DMS79 (cell line): ENCODE data around the gene LMO2.
A peak's percentile ranks its signal among the peaks of the same experiment; 100 is the strongest.
"Not testable (repeated sequence)": the region's sequence is repeated elsewhere in the genome, so short reads cannot be mapped to it uniquely, and the experiment has no call there.

Experiments used
- DNase-seq: peaks from one replicate; lab custom pipeline; 2025; lab: John Stamatoyannopoulos, UW

The LMO2 gene

DNA sequence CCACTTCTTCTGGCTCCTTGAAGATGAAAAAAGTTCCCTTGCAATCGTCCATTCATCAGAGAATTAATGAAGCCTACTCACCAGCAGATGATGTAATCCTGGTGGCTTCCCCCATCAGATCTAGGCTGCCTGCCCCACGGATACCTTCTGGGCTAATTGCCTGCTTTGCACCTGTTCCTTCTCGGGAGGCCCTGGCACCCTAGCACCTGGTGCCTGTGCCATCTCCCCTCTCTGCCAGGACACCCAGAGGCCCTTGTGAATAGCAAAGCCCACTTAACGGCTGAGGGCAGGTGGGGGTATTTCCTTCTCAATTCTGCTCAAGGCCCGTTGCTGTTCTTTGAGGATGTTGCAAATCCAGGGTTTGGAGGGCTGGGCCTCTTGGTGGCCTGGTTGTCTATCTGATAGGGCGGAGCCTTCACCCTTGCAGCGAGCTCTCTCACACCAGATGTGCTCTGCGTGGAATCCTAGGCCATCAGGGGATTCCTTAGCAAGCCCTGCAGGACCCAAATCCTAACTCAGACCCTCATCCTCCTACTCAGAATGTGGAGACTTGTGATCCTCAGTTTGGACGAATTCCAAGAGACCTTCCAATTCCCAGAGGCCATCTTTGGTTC, at the start of gene LMO2:
LMO2 (minus strand) TSS at position 363 of the 614 bp plus-strand sequence. CDS start 22,360 bp downstream, outside the sequence.
- DNase-seq, result peak; percentile 98

- no peak for DNase-seq
These were observed 48.6 kb upstream of the LMO2 start for GRCh38 chr11:33940538-33940815.

- DNase-seq, result peak; percentile 15
These were observed 45.1 kb upstream of the LMO2 start for GRCh38 chr11:33936725-33937604.

DNA sequence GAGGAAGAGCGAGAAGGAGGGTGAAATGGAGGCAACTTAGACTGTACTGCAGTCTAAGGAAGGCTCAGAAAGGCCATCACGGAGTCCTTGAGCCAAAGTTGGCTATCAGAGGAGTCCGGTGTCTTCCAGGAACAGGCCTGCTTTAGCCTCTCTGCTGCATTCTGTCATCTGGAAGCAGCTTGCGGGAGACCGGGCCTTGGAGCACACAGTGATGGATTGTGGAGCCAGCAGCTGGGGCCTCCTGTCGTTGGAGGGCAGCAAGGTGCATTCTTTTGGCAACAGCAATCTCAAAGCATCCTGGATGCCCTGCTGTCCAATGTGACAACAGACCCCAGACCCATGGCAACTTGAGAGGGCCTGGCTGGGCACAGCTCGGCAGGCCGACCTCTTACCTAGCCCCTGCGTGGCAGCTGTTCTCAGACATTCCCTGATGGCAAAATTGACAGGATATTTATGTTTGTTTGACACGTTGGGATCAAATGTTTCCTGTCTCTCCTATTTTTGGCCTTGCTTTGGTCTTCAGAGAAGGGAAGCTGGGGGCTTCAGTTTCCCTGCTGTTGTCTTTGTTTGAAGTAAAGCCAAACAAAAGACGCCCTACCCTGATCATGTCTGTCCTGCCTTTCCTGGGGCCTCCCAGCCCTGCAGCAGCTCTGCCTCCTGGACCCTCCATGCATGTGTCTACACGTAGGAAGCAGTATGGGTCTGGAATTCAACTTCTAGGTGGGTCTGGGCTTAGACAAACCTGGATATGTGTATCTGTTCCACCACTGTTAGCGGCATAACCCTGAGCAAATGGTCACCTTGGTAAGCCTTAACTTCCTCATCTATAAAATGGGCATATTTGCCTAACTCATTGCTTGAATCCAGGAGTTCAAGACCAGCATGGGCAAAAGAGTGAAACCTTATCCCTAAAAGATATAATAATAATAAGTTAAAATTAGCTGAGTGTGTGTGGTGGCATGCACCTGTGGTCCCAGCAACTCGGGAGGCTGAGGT, 43.9 kb upstream of the LMO2 start:
- DNase-seq, result no peak

DNA sequence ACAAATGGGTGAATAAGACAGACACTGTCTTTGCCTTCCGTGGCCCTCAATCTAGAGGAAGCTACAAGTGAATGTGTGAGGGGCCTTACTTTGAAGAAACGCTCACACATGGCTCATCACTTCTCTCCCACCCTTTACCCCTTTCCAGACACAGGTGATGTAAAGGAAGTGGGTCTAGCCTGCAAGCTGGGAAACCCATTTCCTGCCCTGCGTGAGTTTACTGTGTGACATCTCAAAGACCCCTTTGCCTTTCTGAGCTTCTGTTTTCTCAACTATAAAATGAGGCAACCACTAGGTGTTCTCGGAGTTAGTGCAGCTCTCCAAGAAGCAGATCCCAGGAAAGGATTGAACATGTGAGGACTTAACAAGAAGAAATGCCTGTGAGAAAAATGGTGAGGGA, 43.1 kb upstream of the LMO2 start:
- DNase-seq, result no peak

GRCh38 chr11:33934450-33934849, 42.6 kb upstream of the LMO2 start:
- no peak for DNase-seq

DNA sequence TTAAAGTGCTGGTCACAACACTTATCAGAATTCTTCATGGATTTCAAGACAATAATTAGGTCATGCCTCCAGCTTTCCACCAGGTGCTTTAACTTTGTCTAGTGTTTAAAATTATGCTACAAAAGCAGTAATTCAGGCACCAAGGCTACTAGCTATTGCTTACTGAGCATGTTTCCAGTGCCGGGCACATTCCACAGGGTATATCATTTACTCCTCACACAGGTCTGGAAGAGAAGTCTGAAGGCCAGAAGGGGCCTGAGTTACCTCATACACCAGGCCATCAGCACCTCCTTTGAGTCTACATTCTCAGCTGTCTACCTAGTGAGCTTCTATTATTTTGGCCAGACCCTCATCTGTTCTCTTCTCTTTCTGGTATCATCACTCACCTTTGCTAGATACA, 41.7 kb upstream of the LMO2 start:
- no peak for DNase-seq

GRCh38 chr11:33932721-33933120, 40.8 kb upstream of the LMO2 start:
- no peak for DNase-seq

- not testable (repeated sequence) for DNase-seq
These were observed 40.0 kb upstream of the LMO2 start for GRCh38 chr11:33931739-33932366.

- no peak for DNase-seq
These were observed 39.2 kb upstream of the LMO2 start for GRCh38 chr11:33931067-33931466.

DNA sequence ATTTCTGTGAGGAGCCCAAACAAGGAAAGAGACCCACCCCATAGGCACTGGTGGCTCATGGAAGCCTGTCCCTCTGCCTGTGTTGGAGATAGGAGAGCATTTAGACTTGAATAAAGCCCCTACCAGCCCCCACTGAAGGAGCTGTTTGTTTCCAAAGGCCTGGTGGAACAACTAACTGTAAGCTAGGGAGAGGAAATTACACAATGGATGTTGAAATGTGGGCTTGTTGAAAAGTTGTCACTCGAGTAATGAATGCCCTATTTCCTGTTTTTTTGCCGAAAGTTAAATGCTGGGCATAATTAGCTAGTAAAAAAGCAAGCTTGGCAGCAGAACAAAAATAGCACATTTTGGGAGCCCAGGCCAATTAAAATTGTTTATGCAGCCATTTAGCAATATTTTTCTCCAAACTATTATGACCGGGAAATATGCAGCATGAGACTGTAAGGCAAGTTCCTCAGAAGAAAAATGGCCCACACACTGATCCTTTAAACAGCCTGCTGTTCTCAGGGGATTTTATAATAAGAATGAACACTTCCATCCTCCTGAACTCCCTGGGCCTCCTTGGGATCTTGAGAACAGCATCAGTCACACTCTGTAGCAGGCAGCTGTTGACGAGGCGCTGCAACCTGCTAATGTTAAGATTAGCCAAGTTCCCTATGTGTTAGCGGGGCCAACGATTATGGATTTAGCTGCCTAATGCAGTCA, 38.6 kb upstream of the LMO2 start:
- DNase-seq, result no peak

GRCh38 chr11:33928564-33928963, 36.7 kb upstream of the LMO2 start:
- DNase-seq, result no peak

GRCh38 chr11:33926671-33927552, 35.0 kb upstream of the LMO2 start:
- no peak for DNase-seq

DNA sequence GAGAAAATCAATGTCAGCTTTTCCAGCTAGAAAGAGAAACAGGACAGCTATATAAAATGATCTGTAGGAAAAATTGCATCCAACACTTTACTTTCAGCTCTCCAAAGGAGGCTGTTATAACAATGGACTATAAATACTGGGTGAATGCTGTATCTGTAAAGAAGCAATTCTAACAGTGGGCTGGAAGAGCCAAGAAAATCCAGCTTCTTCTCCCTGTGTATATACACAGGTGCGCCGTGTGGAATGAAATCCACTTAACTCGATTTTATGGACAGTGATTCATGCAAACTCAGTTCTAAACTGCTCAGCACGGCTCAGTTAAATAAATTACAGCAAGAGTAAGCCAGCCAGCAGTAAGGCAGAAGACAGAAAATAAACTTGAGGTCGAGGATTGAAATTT, 32.5 kb upstream of the LMO2 start:
- DNase-seq, result no peak

- no peak for DNase-seq
These were observed 31.8 kb upstream of the LMO2 start for GRCh38 chr11:33923626-33924025.

DNA sequence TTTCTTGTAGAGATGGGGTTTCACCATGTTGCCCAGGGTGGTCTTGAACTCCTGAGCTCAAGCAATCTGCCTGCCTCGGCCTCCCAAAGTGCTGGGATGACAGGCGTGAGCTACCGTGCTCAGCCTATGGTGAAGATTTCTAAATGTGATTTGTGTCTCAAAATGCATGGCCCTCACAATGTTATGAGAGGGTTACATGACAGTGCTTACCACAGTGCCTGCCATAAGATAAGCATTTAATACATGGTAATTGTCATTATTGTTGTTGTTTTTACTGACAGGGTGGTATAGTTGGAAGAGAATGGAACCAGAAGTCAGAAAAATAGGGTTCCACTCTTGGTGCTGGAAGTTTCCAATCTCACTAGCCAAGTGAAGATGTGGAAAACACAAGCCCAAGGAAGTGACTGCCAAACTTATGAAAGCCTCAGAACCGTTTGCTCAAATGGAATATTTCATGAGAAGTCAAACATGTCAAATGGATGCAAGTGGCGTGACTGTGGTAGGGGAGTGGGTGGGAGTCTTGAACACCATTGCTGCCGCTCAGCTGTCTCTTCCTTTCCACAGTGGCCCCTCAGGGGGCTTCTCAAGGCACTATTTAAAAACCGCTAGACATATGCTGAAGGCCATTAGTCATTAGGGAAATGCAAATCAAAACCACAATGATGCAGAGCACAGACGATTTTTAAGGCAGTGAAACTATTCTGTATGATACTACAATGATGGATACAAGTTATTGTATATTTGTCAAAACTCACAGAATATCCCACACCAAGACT, 29.1 kb upstream of the LMO2 start:
- DNase-seq, result no peak

- DNase-seq, result no peak
These were observed 27.8 kb upstream of the LMO2 start for GRCh38 chr11:33919645-33920044.

DNA sequence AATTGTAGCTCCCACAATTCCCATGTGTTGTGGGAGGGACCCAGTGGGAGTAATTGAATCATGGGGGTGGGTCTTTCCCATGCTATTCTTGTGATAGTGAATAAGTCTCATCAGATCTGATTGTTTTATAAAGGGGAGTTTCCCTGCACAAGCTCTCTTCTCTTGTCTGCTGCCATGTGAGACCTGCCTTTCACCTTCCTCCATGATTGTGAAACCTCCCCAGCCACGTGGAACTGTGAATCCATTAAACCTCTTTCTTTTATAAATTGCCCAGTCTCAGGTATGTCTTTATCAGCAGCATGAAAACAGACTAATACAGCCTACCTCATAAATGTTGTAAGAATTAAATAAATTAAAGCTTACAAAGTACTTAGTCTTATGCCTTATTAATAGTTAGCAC, 25.5 kb upstream of the LMO2 start:
- not testable (repeated sequence) for DNase-seq

DNA sequence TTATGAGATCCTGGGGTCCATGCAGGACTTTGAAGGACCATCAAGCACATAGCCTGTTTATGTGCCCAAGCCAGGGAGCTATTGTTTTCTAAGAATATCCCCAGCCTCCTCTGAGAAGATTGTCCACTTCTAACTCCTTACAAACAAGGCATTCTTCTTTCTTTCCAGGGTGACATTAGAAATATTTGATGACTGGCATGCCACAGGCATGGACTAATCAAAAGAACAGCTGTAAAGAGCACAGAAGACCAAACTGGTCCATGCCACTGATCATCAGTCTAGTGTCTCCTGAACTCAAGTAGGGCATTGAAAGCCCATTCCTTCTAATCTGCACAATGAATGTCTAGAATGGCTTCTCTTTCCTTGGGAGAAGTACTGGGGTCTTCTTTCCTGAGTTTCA, 24.9 kb upstream of the LMO2 start:
- DNase-seq, result no peak

DNA sequence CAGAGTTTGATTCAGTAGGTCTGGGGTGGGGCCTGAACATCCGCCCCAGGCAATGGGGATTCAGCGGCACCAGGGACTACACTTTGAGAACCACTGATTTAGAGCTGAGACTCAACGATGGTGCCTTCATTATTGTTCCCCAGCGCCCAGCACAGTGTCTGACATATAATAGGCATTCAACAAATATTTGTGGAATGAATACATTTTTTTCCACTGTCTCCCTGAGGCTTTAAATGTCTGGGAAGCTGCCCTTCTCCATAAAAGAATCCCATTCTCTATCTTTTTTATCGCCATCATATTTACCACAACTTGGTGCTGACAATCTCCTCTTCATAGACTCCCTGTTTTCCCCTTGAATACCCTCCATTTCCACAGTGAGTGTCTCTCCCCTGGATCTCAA, 23.6 kb upstream of the LMO2 start:
- DNase-seq, result no peak
